AG10803 (cell line): ENCODE results near the gene MADD.

Experiments
- DNase-seq: peaks from one replicate; pipeline ENCODE4 v3.0.0; 2010; ENCODE audit warnings: low read depth
- H3K4me3 ChIP-seq: 2 replicates; pipeline ENCODE4 v1.5.1; 2011; ENCODE audit warnings: mild to moderate bottlenecking, low read length, control low read depth
- TF ChIP-seq, protein P1 (sequence below): conservative IDR thresholded peaks from 2 replicates; pipeline ENCODE4 v1.5.1; 2011; ENCODE audit warnings: mild to moderate bottlenecking, low read length, control low read depth, inconsistent platforms

Gene MADD

GRCh38 chr11:47268448-47269001 is 1.4 kb upstream of the MADD start:
- TF ChIP-seq, protein P1, sequence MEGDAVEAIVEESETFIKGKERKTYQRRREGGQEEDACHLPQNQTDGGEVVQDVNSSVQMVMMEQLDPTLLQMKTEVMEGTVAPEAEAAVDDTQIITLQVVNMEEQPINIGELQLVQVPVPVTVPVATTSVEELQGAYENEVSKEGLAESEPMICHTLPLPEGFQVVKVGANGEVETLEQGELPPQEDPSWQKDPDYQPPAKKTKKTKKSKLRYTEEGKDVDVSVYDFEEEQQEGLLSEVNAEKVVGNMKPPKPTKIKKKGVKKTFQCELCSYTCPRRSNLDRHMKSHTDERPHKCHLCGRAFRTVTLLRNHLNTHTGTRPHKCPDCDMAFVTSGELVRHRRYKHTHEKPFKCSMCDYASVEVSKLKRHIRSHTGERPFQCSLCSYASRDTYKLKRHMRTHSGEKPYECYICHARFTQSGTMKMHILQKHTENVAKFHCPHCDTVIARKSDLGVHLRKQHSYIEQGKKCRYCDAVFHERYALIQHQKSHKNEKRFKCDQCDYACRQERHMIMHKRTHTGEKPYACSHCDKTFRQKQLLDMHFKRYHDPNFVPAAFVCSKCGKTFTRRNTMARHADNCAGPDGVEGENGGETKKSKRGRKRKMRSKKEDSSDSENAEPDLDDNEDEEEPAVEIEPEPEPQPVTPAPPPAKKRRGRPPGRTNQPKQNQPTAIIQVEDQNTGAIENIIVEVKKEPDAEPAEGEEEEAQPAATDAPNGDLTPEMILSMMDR, result no peak
- H3K4me3 ChIP-seq, result 0 out of 2 replicates have a peak overlapping the region, but pooled peaks have one; percentile 5
- DNase-seq, result no peak

DNA sequence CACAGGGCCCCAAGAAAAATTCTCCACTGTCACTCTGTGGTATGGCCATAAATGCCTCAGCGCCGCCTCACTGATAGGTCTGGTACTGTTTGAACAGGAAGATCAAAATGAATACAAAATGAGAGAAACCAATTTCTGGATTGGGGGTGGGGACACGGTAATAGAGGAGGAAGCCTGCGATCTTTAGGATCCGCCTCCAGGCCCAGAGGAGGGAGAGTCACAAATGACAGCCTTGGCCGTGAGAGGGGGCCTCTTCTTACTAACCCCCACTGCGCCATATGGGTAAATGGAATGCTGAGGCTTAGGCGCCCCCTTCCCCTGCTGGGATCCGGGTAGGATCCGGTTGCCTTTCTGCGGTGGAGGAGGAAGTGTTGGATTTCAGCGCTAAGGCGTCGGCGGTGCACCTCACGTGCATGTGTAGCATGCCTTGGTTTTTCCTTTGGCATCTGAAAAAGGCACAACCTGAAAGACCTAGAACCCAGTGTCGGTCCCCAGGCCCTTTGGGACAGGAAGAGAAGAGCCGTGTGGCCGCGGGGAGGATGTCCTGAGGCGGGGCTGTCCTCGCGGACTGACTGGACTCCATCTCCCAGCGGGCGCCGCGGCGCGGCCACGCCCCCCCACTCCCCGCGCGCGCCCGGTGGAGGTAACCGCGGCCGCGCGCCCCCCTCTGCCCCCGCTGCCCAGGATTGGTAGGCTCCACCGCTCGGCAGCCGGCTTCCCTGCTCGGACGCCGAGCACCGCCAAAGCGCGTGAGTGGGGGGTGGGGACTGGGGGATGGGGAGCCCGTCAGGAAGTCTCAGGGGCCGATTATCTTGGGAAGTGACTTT is 718 bp upstream of the MADD start:
- peak overlapping the region; percentile 83 for H3K4me3 ChIP-seq

DNA sequence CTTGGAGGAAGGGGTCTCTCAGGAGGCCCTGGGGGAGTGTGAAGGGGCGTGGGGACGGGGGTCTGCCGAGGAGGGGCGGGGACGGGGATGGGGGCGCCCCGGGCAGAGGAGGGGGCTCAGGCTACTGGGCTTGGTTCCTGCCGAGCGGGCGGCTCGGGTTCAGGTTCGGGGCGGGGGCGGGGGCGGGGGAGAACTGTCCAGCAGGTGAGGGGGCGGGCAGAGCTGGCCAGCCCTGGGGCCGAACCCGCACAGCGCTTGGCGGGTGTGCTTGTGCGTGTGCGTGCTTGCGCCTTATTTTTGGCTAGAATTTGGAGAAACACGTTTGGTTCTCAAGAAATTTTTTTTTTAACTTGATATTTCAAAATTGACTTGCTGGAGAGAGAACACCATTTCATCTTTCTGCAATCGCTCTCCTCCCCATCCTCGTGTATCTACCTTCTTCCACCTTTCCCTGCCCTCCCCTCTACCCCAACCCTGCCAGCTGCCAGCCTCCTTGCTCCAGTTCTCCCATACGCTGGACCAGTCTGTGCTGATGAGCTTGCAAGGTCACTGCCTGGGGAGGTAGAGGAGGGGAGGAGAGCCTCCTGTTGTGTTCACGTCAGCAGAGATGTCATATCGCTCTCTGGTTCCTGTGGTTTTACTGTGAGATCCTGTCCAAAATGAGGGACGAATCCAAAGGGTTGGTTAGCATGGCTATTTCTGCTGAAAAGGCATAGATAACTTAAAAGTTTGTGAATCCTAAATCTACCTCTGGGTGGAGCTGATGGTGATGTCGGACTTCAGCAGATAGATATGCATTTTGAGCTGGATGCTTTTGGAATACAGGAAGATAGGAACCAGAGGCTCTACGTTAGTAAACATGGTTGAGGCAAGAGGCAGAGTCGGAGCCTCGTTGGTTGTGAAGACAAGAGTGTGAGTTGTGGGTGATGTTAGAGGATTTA is 668 bp downstream of the MADD start:
- TF ChIP-seq, protein P1, result peak; percentile 34; the same call in 1 of the 2 replicates
- H3K4me3 ChIP-seq, result peak overlapping the region; percentile 83
- peak; percentile 55 for DNase-seq

More for the DNA sequence above, 718 bp upstream of the MADD start:
- DNase-seq, result peak; percentile 89
- TF ChIP-seq, protein P1, result peak; percentile 36

DNA sequence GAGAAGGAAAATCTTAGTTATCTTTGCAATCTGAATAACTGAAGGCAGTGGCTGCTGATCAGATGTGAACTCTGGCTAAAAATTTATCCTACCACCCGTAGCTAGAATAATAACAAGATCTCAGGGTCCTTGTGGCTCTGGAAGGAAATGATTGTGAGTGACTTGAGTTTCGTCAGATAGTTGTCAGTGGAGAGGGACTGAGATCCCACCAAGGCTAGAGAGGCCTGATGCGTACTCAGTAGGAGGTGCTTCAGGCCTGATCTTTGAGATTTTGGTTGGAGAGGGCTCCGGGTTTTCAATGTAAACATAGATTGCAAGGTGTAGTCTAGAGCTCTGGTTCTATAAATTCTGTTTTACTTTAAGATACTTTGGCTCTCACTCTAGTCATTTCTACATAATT is 1.4 kb downstream of the MADD start:
- DNase-seq, result no peak
- peak overlapping the region; percentile 83 for H3K4me3 ChIP-seq
- TF ChIP-seq, protein P1, result no peak

DNA sequence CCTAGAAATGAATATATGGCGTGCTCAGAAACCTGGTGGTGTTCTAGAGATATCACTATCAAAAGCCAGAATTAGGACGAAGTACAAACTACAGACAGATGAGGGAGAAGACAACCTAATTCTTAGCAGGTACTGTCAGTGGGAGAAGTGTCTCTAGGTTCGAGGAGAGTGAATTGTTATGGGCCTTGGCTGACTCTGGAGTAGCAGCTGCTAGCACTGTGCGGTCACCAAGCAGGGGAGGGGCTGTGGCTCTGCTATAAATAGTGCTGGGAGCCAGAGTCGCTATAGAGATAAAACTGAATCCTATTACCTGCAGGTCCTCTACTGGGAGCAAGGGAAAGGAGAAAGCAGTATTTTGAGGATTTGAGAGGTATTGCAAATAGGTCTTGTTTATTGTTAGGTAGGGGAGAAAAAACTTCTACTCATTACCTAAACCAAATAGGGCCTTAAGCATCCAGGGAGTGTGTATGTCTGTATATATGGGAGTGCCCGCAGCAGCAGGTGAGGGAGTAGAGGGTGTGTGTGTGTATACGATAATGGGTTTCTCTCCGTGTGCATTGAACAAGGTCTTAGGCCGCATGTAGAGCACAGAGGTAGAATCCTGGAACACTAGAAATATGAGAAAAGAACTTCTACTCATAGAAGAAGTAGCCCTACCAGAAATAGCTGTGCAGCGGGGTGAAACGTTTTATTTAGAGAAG is 2.2 kb downstream of the MADD start:
- no peak overlapping the region for H3K4me3 ChIP-seq
- no peak for DNase-seq
- TF ChIP-seq, protein P1, result no peak

GRCh38 chr11:47272706-47273105 is 2.8 kb downstream of the MADD start:
- TF ChIP-seq, protein P1, result no peak
- DNase-seq, result peak; percentile 24
- no peak overlapping the region for H3K4me3 ChIP-seq
